ENCODE results near the gene ZNF804B. TPM values are rescaled to one million over a fixed set of nuclear protein-coding genes. Genes with fewer than 3 reads are reported as not detected.
A peak's percentile ranks its signal among the peaks of the same experiment; 100 is the strongest.

ZNF804B gene
- total RNA-seq, 1 donor from 2014 or later: not detected

GRCh38 chr7:88922944-88923343, 163.4 kb downstream of the ZNF804B start:
- DNase-seq (no peak), ATAC-seq (no peak)
- H3K4me1 ChIP-seq: no peaks in the 10 kb centered on the region
- H3K27ac ChIP-seq: no peak overlapping the region
- no peaks in the 10 kb centered on the region for H3K36me3 ChIP-seq
- intact Hi-C loops (cut with DNase I): no loop called here
- no peaks in the 10 kb centered on the region for H3K9me3 ChIP-seq
- no peak for TF ChIP-seq CTCF (IDR thresholded peaks at IDR 0.05)
- H3K4me3 ChIP-seq: no peak overlapping the region
- no peaks in the 10 kb centered on the region for H3K27me3 ChIP-seq (ENCODE audit: low read depth)

- H3K36me3 ChIP-seq: no peaks in the 10 kb centered on the region
- ATAC-seq (peak in 1 of 2 donors; percentile 68), DNase-seq (no peak)
- H3K27ac ChIP-seq: no peak overlapping the region
- TF ChIP-seq CTCF (IDR thresholded peaks at IDR 0.05): no peak
- intact Hi-C loops (cut with DNase I): no loop called here
- H3K9me3 ChIP-seq: no peaks in the 10 kb centered on the region
- no peak overlapping the region for H3K4me3 ChIP-seq
- no peaks in the 10 kb centered on the region for H3K27me3 ChIP-seq (ENCODE audit: low read depth)
- H3K4me1 ChIP-seq: no peaks in the 10 kb centered on the region
These were observed 168.8 kb downstream of the ZNF804B start for GRCh38 chr7:88928276-88928675.

GRCh38 chr7:88929719-88930118, 170.2 kb downstream of the ZNF804B start:
- no peak for TF ChIP-seq CTCF (IDR thresholded peaks at IDR 0.05)
- Histone ChIP-seq H3K27ac (no peak overlapping the region), H3K4me1 (no peaks in the 10 kb centered on the region), H3K9me3 (no peaks in the 10 kb centered on the region), H3K27me3 (ENCODE audit: low read depth) (no peaks in the 10 kb centered on the region), H3K36me3 (no peaks in the 10 kb centered on the region), H3K4me3 (no peak overlapping the region)
- ATAC-seq (no peak), DNase-seq (no peak)
- intact Hi-C loops (cut with DNase I): no loop called here

GRCh38 chr7:88933285-88933684, 173.8 kb downstream of the ZNF804B start:
- intact Hi-C loops (cut with DNase I): no loop called here
- Histone ChIP-seq H3K27me3 (ENCODE audit: low read depth) (no peaks in the 10 kb centered on the region), H3K36me3 (no peaks in the 10 kb centered on the region), H3K4me1 (no peaks in the 10 kb centered on the region), H3K27ac (no peak overlapping the region), H3K4me3 (no peak overlapping the region), H3K9me3 (no peaks in the 10 kb centered on the region)
- ATAC-seq: no peak
- TF ChIP-seq CTCF (IDR thresholded peaks at IDR 0.05): no peak
- no peak for DNase-seq

- no peaks in the 10 kb centered on the region for H3K36me3 ChIP-seq
- ATAC-seq: no peak
- no peaks in the 10 kb centered on the region for H3K27me3 ChIP-seq (ENCODE audit: low read depth)
- H3K4me3 ChIP-seq: no peak overlapping the region
- intact Hi-C loops (cut with DNase I): no loop called here
- H3K4me1 ChIP-seq: no peaks in the 10 kb centered on the region
- peaks cover 4% of the 10 kb centered on the region for H3K9me3 ChIP-seq
- no peak for DNase-seq
- no peak overlapping the region for H3K27ac ChIP-seq
- TF ChIP-seq CTCF (IDR thresholded peaks at IDR 0.05): no peak
These were observed 183.5 kb downstream of the ZNF804B start for GRCh38 chr7:88942815-88943501.
